Measurements from ENCODE around the gene CARD10.

The CARD10 gene, protein sequence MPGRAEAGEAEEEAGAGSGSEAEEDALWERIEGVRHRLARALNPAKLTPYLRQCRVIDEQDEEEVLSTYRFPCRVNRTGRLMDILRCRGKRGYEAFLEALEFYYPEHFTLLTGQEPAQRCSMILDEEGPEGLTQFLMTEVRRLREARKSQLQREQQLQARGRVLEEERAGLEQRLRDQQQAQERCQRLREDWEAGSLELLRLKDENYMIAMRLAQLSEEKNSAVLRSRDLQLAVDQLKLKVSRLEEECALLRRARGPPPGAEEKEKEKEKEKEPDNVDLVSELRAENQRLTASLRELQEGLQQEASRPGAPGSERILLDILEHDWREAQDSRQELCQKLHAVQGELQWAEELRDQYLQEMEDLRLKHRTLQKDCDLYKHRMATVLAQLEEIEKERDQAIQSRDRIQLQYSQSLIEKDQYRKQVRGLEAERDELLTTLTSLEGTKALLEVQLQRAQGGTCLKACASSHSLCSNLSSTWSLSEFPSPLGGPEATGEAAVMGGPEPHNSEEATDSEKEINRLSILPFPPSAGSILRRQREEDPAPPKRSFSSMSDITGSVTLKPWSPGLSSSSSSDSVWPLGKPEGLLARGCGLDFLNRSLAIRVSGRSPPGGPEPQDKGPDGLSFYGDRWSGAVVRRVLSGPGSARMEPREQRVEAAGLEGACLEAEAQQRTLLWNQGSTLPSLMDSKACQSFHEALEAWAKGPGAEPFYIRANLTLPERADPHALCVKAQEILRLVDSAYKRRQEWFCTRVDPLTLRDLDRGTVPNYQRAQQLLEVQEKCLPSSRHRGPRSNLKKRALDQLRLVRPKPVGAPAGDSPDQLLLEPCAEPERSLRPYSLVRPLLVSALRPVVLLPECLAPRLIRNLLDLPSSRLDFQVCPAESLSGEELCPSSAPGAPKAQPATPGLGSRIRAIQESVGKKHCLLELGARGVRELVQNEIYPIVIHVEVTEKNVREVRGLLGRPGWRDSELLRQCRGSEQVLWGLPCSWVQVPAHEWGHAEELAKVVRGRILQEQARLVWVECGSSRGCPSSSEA

DNA sequence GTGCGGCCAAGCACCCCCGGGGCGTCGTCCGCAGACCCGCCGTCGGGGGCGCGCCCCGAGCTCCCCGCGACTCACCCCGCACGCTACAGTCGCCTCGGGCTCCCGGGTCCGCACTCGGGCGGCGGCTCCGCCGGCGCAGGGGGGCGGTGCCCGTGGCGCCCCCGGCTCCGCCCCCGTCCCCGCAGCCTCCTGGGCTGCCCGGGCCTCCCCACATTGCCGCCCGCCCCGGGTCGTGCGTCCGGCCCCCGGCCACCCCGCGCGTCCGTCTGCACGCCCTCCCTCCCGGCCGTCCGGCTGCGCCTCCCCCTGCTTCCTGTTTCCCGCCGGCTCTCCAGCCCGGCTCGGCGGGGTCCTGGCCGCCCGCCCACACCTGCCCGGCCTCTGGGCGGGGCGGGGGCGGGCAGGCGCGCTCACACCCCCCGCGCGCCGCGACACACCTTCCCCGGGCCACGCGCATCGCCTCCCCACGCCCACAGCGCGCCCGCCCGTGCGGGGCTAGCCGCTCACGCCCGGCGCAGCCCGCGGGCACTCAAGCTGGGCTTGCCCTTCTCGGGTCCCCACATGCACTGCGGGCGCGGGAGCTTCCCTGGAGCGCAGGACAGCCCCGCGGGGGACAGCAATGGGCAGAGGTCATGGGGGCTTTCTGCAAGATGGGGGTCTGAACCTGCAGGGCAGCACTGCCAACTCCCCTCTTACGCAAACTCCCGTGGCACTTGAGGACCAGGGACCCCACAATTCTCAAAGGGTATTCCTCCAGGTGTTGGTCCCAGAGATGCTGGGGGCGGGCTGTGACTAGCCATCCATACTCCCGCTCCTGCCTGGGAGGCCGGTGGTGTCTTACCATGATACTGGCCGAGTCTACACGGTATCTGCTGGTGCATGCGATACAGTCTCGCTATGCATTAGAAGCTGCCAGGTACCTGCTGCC, at the start of gene CARD10:
Gene CARD10 (minus strand): TSS at position 148 of the 928 bp plus-strand sequence. CDS start 215 bp downstream, outside the sequence.
- no peak for DNase-seq (ENCODE audit: low read depth, low spot score)

DNA sequence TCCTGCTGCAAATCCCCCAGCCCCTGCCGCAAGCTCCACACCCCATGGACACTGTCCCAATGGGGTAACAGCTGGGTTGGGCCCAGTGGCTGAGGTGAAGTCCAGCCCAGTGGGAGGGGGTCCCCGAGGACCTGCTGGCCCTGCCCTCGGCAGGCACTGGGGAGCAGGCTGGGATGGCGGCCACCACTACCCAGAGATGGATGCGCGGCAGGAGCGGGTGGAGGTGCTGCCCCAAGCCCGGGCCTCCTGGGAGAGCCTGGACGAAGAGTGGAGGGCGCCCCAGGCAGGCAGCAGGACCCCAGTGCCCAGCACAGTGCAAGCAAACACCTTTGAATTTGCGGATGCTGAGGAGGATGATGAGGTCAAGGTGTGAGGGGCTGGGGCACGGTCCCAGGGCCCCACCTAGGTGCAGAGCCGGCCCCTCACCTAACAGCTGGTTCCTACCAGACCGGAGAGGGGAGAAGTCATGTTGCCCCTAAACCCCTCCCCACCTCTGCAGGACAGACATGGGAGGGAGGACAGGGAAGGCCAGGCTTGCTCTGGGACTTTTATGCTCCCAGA, 49.3 kb upstream of the CARD10 start:
- no peak for DNase-seq (ENCODE audit: low read depth, low spot score)

DNA sequence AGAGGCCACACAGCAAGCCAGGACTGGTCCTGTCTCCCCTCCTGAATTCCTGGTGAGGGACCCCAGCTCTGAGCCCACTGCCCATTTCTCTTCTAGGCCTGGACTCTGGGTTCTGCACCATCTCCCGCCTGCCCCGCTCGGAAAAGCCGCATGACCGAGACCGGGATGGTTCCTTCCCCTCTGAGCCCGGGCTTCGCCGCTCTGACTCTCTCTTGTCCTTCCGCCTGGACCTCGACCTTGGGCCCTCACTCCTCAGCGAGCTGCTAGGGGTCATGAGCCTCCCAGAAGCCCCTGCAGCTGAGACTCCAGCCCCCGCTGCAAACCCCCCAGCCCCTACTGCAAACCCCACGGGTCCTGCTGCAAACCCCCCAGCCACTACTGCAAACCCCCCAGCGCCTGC, 48.8 kb upstream of the CARD10 start:
- no peak for DNase-seq (ENCODE audit: low read depth, low spot score)

DNA sequence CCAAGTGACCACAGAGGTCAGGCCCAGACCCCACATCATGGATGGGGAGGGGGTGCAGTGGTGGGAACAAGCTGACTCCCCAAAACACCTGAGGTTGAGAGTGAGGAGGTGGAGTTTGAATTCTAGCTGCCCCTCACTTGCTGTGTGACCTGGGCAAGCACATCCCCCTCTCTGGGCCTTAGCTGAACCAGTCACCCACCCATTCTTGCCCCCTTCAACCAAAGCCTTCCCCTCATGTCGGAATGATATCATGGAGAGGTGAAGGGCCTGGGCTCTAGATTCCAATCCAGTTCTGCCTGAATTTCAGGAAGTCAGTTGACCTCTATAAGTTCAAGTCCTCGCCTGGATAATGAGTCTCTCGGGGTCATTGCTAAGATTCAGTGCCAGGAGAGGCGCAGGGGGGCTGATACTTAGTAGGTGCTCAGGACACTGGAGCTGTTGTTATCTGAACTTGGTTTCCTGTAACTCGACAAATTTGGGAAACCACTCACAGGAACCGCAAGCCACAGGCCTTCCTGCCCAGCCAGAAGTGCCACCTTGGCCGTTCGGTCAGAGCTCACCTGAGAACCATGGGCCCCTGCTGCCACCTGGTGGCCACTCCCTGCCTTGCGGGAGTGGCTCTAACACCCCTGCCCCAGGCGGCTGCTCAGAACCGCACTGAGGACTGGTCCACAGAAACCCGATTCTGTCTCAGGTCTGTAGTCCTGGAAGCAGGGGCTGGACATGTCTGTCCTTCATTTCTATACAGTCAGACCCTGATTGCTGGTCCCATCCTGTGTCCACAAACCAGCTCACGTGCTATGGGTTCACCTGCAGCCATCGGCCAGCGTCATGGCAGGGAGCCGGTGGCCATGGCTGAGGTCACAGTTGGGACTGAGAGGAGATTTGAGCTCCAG, 47.9 kb upstream of the CARD10 start:
- no peak for DNase-seq (ENCODE audit: low read depth, low spot score)

DNA sequence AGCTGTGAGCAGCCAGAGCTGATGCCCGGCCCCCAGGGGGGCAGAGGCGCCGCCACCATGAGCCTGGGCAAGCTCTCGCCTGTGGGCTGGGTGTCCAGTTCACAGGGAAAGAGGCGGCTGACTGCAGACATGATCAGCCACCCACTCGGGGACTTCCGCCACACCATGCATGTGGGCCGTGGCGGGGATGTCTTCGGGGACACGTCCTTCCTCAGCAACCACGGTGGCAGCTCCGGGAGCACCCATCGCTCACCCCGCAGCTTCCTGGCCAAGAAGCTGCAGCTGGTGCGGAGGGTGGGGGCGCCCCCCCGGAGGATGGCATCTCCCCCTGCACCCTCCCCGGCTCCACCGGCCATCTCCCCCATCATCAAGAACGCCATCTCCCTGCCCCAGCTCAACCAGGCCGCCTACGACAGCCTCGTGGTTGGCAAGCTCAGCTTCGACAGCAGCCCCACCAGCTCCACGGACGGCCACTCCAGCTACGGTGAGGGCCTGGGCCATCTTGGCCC, 47.2 kb upstream of the CARD10 start:
- DNase-seq (ENCODE audit: low read depth, low spot score) = no peak

DNA sequence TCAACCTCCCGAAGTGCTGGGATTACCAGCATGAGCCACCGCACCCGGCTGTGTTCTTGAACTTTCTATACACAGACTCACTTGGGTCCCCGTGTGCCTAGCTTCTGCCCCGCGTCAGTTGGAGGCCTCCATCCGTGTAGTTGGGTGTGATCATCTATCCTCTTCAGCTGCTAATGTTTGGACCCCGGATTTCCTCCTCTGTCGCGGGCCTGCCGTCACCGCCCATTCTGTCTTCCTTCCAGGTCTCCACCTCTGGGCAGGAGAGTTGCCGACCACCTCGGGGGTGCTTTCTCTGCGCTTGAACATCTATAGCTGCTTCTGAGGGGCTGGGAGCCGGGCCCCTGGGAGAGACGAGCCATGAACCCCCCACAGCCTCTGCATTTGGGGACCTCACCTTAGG, 46.6 kb upstream of the CARD10 start:
- no peak for DNase-seq (ENCODE audit: low read depth, low spot score)

DNA sequence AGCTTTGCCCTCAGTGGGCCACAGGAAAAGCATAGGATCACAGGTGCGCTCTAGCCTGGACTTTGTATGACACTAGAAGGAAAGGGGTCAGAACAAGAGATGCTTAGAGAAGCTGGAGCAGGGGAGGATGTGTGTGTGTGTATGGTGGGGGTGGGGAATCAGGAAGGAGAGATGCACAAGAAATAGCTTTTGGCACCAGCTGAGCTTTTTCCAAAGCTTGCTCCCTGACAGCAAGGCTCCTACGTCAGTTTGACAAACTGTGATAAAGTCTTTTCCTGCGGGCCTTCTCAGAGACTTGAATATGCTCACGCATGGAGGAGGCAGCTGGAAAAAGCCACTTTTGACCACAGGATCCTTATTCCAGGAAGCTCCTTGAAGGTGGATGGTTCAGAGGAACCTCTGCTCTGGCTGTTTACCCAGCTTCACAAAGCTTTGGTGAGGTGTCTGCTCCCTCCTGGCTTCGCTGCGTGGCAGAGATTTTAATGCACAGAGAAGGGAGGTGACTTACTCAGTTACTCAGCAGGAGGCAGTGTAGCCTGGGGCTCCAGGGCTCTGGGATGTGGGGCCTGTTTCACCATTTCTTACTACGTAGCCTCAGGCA, 45.0 kb upstream of the CARD10 start:
- DNase-seq (ENCODE audit: low read depth, low spot score) = no peak

DNA sequence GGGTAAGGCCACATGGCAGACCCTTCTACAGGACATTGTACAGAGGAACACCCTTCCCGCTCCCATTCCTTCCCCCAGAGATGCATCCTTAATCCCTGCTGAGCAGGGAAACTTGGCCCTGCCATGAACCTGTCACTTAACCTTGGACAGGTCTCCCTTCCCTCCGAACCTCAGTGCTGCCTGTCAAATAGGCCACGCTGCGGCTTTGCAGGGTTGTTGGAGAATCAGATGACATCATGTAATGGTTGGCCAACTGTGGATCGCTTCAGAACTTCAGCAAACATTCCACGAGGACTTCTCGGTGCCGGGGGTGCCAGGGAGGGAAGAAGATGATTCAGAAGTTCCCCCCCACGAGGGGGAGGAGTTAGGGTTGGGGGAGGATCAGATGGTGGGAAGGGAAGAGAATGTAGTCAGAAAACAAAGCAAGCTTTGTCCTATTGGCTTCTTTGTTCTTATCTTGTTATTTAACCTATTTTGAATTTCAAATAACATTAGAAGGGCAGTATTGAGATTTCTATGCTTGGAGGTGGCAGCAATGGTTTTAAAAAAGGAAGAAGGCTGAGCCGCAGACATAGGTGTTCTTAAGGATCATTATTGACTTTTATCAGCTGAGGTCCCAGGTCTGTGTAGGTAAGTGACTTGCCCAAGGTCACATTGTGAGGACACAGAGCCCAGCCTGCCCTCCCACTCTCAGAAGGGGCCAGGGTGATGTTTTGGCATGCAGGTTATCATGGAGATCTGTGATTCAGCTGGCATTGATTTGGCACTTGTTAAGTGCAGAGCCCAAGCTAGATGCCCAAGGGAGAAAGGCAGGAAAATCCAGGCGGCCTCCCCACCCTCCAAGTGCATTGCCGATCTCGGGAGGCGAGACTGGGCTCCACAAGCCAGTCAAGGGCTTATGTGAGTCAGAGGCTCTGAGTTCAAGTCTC, 44.2 kb upstream of the CARD10 start:
- DNase-seq (ENCODE audit: low read depth, low spot score) = no peak

DNA sequence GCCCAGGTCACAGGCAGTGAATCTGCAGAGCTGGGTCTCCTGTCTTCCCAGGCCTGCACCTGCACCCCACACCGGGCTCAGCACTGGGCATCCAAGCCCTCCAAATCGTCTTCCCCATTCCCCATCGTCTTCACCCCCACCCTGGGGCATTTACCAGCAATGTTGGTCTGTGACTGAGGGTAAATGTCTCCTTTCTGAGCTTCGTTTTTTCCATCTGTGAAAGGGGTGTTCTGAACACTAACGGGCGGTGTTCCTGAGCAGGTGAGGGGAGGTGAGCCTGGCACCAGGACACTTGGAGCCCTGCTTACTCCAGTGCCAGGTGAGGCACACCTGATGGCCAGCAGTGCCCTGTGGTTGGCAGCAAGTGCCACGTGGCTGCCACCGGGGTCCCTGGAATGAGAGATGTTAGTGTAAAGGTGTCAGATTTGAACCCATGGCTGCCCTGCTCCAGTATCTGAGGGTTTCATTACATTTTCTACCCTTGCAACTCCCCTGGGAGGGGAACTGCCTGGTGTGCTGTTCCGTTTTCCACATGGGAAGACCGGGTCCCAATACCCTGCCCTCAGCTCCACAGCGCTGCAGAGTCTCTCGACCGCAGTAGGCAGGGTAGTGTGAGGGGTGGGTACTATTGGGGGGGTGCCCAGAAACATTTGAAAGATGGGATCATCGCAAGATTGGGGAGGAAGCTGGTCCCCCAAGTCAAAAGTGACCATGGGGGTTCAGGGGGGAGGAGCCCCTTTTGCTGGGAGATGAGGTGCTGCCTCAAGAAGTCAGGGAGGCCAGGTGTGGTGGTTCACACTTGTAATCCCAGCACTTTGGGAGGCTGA, 43.0 kb upstream of the CARD10 start:
- no peak for DNase-seq (ENCODE audit: low read depth, low spot score)

DNA sequence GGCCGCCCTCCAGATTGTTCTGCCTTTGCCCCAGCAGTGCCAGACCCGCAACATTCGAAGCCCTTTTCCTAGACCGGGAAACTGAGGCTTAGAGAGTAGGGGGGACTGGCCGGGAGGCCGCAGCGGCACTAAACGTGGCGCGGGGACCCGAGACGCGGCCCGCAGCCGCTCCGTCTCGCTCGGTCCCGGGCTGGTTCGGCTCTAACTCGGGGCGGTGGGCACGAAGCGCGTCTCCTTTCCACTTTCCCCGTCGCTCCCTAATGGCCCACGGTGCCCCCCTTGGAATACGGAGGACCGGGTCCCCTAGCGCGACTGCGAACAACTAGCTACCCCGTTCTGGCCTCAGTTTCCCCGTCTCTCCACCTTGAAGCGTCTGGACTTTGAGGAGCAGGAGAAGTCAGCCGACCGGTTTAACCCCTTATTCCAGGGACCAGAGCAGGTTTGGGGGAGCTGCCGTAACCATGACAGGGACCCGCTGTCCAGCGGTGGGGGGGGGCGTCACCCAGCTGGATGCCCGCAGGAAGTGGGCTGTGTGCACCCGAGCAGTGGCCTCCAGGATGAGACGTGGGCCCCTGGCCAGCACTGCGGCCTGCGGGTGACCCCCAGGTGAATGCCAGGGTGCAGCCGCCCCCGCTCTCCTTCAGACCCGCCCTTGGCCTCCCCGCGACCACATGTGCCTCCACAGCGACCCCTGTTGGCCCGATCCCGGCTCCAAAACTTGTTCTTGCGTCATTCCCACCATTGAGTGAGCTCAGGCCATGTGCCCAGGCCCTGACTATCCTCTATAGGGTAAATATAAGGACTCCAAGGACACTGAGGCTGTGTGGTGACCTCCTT, 42.2 kb upstream of the CARD10 start:
- no peak for DNase-seq (ENCODE audit: low read depth, low spot score)

DNA sequence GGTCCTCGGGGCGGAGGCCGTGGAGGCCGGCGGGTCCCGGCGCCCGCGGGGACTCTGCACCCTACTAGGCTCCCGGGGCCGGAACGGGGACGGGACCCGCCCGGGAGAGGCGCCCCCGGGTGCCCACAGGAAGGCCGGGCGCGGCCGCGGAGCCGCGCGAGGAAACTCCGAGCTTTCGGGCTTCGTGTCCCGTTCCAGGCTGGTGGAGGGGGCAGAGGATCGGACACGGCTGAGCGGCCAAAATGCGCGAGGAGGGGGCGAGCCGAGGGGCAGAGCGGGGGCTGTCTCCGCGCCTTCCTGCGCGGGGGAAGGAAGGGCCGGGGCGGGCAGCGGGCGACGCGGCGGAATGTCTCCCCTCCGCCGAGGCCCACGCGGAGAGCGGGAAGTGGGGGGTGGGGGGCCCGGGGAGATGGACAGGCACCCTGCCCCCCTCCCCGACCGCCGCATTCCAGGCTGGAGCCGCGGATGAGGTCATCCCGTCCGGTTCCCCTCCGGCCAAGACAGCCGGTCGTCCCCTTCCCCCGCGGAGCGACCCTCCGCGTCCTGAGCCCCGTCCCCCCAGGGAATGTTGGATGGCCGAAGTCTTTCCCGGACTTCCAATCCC, 41.5 kb upstream of the CARD10 start:
- DNase-seq (ENCODE audit: low read depth, low spot score) = no peak

DNA sequence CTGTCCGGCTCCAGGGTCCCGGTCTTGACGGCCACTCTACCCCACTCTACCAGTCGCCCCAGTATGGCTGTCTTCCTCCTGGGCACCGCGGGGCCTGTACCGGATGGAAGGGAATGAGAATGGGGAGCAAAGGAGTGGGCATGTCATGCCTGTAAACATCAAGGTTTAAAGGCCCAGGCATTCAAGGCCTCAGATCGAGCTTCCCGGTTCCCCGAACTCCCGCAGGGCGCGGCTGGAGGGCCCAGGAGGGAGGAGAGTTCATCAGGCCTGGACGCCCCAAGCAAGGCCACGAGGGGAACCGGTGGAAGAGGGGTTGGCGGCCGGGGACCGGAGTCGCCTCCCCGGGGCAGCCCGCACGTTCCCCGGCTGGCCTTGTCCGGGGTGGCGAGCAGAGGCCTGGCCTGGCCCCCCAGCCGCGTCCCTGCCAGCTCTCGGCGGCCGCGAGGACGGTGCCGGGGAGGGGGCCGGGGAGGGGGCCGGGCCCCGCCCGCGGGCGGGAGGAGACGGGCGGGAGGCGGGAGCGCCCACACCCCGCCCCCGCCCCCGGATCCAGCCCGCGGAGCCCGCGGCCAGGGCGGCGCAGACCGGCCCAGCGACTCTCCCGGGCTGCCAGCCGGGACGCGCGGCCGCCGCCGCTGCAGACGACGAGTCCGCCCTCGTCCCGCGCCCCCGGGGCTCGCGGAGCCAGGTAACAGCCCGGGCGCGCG, 40.8 kb upstream of the CARD10 start, which contains the start of gene CDC42EP1:
Gene CDC42EP1 (plus strand): TSS at position 580 of the 707 bp plus-strand sequence. CDS start 5,870 bp downstream, outside the sequence.
- no peak for DNase-seq (ENCODE audit: low read depth, low spot score)

DNA sequence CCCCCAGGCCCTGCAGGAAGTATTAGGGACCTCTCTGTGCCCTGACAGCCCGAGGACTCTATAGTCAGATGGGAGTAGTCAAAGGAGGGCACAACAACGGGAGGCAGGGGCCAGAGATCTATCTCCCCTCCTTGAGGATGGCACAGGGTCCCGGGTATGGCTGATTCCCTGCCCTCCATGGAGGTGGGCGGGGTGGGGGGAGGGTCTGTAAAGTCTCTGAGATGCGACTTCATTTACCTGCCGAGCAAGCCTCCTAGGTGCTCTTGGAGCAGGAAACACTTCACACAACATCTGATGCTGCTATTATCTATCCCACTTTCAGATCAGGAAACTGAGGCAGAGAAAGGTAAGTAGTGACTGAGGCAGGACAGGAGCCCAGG, 40.3 kb upstream of the CARD10 start:
- no peak for DNase-seq (ENCODE audit: low read depth, low spot score)

DNA sequence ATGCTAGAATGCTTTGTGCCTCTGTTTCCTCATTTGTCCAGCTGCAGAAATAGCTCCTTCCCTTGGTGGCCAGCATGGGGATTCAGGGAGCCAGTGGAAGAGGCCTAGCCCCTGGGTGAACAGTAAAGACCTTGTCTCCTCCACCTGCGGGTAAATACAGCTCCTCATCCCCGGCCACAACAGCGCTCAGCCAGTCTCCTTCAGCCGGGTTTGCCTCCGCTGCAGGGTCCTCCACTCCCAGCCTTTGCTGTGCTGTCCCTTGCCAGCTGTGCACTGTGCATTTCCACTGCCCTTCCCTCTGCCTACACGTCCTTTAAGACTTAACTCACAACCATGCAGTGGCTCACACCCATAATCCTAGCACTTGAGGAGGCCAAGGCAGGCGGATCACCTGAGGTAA, 39.6 kb upstream of the CARD10 start:
- DNase-seq (ENCODE audit: low read depth, low spot score) = no peak

DNA sequence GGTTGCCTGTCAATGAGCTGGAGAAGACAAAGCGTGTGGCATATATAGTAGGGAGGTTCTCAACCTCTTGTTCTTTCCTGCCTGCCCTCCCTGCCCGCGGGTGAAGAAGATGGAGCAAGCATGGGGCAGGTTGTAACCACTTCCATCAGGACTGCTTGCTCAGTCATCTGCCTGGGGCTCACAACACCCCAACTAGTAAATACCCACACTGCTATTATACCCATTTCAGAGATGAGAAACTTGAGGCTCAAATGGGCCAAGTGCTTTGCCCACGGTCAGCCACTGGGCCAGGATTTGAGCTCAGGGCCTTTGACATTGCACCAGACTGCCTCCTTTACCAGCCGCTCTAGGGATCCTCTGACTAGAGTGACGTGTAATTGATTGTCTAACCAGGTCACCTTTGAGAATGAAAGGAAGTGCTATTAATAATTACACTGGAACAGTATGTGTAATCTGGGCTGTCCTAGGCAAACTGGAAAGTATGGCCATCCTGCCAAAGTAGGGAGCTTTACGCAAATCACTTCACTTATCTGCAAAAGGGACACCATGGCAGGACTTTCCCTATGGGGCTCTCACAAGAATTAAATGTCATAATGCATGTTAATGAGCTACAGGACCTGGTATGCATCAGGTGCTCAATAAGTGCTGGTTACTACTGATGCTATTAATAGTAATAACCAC, 38.2 kb upstream of the CARD10 start:
- no peak for DNase-seq (ENCODE audit: low read depth, low spot score)
